ENCODE measurements around the gene DGKG.

DGKG gene

DNA sequence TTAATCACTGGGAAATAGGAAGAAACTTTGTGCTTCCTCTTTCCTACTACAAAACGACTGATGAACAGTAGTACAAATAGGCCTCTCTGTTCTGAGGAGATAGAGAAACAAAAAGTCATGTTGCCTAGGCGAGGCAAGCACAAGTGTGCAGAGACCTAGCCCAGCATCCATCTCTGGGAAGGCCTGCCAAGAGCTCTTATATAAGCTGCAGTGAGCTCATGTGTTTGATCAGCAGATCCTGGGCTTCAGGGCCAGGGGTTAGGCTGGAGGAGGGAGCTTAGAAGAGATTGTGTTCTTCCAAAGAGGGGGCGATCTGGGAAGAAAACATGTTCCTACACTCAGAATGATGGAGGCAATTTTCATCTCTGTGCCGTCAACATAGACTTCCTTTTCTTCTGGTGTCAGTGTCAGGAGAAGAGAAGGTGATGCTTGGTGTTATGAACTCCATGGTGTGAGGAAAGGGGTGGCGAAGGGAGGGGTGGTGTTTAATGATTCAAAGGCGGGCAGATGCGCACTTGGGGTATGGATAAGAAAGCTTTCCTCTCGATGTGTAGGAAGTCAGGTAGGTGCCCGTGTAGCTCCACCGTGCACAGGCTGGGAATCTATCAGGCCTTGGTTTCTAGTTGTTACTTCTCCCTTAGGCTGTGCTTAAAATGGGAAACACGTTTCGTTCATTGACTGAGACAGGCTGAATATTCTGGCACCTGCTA, 223.6 kb downstream of the DGKG start:
- no peak for TF ChIP-seq JUND (IDR thresholded peaks at IDR 0.05; ENCODE audit: low read depth)
- in situ Hi-C loops (cut with HindIII; ENCODE audit: low pct_unique_long_range_greater_than_20kb, low sequenced_read_pairs) = no loop called here
- no peak for DNase-seq (ENCODE audit: low read depth in 1 of 2, low spot score in 1 of 2)

DNA sequence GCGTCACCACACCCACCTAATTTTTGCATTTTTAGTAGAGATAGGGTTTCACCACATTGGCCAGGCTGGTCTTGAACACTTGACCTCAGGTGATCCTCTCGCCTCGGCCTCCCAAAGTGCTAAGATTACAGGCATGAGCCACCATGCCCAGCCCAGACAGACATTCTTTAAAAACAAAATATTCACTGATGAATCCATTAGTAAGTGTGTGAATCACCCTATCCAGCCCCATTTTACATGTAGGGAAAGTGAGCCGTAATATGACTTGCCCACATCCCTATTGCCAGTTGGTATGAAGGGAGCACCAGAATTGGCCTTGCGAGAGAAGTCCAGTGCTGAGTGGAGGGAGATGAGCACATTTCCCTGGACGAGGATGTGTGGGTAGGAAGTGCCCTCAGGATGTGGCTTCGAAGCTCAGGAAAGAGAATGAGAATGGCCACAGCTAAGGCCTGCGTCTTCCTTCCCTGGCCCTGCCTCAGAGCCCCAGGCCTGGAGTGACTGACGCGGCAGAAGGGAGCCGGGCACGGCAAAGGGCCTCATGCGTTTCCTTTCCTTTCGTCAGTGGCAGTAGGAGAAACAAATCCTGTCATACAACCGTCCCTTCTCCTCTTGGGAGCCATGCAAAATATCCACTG, 224.9 kb downstream of the DGKG start:
- in situ Hi-C loops (cut with HindIII; ENCODE audit: low pct_unique_long_range_greater_than_20kb, low sequenced_read_pairs) = no loop called here
- no peak for TF ChIP-seq JUND (IDR thresholded peaks at IDR 0.05; ENCODE audit: low read depth)
- DNase-seq (ENCODE audit: low read depth in 1 of 2, low spot score in 1 of 2) = no peak

DNA sequence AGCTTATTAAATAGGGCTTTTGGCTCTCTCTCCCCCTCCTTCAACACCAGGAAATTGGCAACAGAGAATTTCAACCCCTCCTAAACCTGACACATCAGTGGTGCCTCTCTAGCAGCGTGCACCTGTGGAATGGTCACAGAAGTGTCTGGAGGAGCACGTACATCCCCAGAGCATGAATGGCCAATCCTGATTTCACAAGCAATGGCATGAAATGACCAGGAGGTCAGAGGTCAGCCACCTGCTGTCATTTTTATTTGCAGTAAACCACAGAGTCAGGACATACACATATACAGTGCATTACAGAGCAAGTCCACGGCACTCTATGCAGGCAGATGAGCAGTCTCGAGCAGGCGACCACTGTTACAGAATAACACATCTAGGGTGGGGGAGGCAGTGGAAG, 228.1 kb downstream of the DGKG start:
- in situ Hi-C loops (cut with HindIII; ENCODE audit: low pct_unique_long_range_greater_than_20kb, low sequenced_read_pairs) = no loop called here
- no peak for DNase-seq (ENCODE audit: low read depth in 1 of 2, low spot score in 1 of 2)
- TF ChIP-seq JUND (IDR thresholded peaks at IDR 0.05; ENCODE audit: low read depth) = no peak

DNA sequence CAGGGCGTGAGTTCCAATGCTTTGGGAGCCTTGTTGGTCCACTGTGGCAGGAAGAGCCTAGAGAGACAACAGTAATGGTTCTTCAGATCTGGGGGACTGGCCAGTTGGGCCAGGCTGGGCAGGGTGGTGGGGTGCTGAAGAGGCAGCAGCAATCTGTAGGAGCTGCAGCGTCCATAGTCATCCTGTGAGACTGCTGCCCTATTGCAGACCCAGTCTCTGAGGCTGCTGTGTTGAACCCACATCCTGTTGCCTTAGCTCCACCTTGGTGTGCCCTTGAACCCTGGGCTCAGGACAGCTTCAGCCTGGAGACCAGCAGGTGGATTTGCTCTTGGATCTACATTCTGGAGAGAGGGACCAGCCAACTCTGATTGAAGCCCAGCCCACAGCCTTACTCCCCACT, 229.5 kb downstream of the DGKG start:
- DNase-seq (ENCODE audit: low read depth in 1 of 2, low spot score in 1 of 2) = no peak
- in situ Hi-C loops (cut with HindIII; ENCODE audit: low pct_unique_long_range_greater_than_20kb, low sequenced_read_pairs) = no loop called here
- no peak for TF ChIP-seq JUND (IDR thresholded peaks at IDR 0.05; ENCODE audit: low read depth)

DNA sequence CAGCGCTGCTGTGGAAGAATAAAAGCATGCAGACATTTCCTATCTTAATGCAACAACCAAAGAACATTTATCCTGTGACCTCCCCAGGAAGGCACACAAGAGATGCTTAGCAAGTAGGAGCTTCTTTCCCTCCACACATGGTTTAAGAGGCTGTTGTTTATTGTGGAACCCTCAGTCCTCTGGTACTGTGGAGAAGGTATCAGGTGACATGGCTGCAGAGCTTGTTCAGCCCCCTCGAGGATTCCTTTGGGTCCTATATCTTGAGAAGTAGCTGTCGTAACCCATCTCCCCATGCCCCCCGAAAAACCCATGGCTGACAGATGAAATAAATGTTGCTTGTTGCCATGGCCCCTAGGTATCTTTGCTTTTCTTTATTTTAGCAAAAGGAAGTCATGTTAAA, 232.8 kb downstream of the DGKG start:
- in situ Hi-C loops (cut with HindIII; ENCODE audit: low pct_unique_long_range_greater_than_20kb, low sequenced_read_pairs) = no loop called here
- no peak for TF ChIP-seq JUND (IDR thresholded peaks at IDR 0.05; ENCODE audit: low read depth)
- DNase-seq (ENCODE audit: low read depth in 1 of 2, low spot score in 1 of 2) = no peak

DNA sequence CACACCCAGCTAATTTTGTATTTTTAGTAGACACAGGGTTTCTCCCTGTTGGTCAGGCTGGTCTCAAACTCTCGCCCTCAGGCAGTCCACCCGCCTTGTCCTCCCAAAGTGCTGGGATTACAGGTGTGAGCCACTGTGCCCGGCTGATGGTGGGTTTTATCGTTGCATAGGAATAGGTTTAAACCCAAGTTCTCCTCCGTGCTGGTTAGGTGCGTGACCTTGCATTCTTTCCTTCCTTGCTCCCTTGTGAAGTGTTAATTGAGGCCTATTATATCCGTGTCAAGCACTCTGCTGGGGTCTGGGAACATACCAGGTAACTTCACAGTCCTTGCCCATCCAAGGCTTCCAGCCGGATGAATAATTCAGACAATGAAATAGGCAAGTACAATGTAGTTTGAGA, 233.9 kb downstream of the DGKG start:
- in situ Hi-C loops (cut with HindIII; ENCODE audit: low pct_unique_long_range_greater_than_20kb, low sequenced_read_pairs) = no loop called here
- no peak for TF ChIP-seq JUND (IDR thresholded peaks at IDR 0.05; ENCODE audit: low read depth)

DNA sequence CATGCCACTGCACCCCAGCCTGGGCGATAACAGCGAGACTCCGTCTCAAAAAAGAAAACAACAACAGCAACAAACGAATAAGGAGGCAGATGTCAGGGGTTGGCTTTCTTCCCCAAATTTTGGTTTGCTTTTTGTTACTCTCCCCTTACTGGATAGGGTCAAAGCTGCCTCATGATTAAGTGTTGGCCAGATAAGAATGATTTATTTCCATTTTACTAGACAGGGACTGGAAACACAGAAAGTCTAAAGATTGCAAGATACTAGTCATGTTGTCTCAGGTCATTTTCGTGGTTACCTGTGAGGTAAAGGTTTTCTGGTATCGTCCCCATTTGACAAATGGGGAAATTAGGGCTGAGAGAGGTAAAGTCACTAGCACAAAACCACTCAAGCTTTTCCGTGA, 234.6 kb downstream of the DGKG start:
- TF ChIP-seq JUND (IDR thresholded peaks at IDR 0.05; ENCODE audit: low read depth) = no peak
- in situ Hi-C loops (cut with HindIII; ENCODE audit: low pct_unique_long_range_greater_than_20kb, low sequenced_read_pairs) = no loop called here
- DNase-seq (ENCODE audit: low read depth in 1 of 2, low spot score in 1 of 2) = no peak

More for the DNA sequence above, 233.9 kb downstream of the DGKG start:
- DNase-seq (ENCODE audit: low read depth in 1 of 2, low spot score in 1 of 2) = no peak

DNA sequence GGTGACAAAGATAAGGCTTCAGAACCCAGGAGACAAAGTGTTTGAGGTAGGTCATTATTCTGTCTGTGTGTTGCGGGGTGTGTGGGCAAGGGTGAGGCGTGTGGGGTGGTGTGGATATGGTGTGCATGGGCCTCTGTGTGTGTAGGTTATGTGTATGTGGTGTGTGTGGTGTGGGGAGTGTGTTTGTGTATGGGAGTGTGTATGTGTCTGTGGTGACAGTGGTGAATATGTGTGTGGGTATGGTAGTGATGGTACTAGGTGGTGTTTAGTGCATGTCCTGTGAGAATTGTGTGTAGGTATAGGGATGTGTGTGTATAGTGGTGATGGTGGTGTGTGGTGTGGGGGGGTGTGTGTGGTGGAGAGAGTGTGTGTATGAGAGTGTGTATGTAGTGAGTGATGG, 236.9 kb downstream of the DGKG start:
- in situ Hi-C loops (cut with HindIII; ENCODE audit: low pct_unique_long_range_greater_than_20kb, low sequenced_read_pairs) = no loop called here
- no peak for TF ChIP-seq JUND (IDR thresholded peaks at IDR 0.05; ENCODE audit: low read depth)
- DNase-seq (ENCODE audit: low read depth in 1 of 2, low spot score in 1 of 2) = no peak

DNA sequence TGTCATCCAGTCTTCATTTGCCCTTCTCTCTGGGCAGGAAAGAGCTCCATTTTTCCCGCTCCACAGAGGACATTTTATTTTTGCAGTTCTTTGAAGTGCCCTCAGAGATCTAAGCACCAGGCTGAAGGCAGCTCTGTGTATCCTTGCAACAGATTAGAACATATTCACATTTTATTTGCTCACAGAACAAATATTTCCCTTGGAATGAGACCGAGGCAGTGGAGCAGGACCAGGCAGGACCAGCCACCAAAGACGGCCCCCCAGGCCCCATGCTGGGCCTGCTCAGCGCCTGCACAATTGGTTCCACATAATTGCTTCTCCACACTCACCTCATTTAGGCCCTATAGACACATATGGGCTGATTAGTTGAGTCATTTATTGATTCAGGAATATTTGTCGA, 237.4 kb downstream of the DGKG start:
- DNase-seq (ENCODE audit: low read depth in 1 of 2, low spot score in 1 of 2) = peak in 1 of 2 experiments; percentile 49
- no peak for TF ChIP-seq JUND (IDR thresholded peaks at IDR 0.05; ENCODE audit: low read depth)
- in situ Hi-C loops (cut with HindIII; ENCODE audit: low pct_unique_long_range_greater_than_20kb, low sequenced_read_pairs) = no loop called here

DNA sequence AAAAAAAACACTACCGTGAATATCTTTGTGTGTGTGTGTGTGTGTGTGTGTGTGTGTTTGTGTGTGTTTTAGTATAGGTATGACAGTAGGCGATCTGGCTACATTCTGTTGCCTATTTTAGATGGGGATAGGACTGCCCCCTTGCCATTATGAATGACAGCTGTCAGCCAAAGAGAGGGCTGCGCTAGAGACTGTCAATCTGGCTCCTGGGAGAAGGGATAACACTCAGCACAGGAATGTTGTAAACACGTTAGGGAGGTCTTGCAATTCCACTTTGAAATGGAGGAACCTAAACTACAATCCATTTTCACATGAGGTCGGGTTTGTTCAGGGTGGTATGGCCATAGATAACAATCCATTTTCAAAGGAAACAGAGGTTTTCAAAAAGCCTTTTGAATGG, 239.0 kb downstream of the DGKG start:
- no peak for TF ChIP-seq JUND (IDR thresholded peaks at IDR 0.05; ENCODE audit: low read depth)
- no peak for DNase-seq (ENCODE audit: low read depth in 1 of 2, low spot score in 1 of 2)
- in situ Hi-C loops (cut with HindIII; ENCODE audit: low pct_unique_long_range_greater_than_20kb, low sequenced_read_pairs) = no loop called here

DNA sequence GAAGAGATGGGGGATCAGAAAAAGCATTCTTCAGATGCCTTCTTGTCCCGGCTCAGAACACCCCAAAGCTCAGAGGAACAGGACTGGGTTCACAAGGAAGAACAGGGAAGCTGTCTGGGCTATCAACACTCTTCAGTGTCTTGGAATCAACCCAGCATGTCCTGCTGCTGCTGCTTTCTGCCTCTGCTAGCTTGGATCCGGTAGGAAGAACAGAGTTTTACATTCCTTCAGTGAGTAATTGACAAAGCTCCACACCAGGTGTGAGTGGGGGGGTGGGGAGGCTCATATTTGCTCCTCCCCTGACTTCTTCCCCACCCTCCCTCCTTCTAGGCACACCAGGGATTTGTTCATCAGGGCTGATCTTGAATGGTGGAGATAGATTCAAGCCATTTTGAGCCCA, 240.1 kb downstream of the DGKG start:
- no peak for TF ChIP-seq JUND (IDR thresholded peaks at IDR 0.05; ENCODE audit: low read depth)
- DNase-seq (ENCODE audit: low read depth in 1 of 2, low spot score in 1 of 2) = peak in 1 of 2 experiments; percentile 34
- in situ Hi-C loops (cut with HindIII; ENCODE audit: low pct_unique_long_range_greater_than_20kb, low sequenced_read_pairs) = no loop called here

DNA sequence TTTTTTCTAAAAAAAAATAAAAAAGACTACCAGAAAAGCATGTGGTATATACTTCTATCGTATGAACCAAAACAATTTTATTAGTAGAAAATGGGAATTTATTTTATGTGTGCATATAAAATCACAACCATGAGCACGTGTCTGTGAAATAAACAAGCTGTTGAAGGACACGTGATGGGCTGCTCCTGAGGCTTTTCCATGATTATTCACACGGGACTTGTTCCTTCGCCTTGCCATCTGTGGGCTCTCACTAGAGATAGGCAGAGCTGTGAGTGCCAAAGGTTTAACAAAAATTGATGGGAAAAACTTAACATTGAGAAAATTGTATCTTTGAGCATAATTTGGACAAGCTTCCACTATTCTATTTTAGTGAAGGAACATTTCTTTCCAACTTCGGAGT, 240.8 kb downstream of the DGKG start:
- DNase-seq (ENCODE audit: low read depth in 1 of 2, low spot score in 1 of 2) = no peak
- in situ Hi-C loops (cut with HindIII; ENCODE audit: low pct_unique_long_range_greater_than_20kb, low sequenced_read_pairs) = no loop called here
- no peak for TF ChIP-seq JUND (IDR thresholded peaks at IDR 0.05; ENCODE audit: low read depth)

DNA sequence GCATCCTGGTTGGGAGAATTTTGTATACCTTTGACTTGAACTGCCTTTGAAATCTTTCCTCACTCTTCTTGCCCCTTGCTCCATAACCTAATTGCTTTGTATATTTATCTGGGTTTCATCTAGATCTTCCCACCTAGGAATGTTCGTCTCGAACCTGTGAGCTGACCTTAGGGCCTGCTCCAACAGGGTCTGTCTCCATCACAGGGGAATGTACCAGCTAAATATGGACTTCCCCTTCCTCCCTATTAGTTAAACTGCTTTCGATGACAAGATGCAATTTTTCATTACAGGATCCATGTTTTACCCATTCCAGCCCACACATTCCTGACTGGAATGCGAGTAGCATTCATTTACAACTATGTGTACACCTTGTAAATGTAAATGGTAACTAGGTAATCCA, 242.5 kb downstream of the DGKG start:
- DNase-seq (ENCODE audit: low read depth in 1 of 2, low spot score in 1 of 2) = no peak
- in situ Hi-C loops (cut with HindIII; ENCODE audit: low pct_unique_long_range_greater_than_20kb, low sequenced_read_pairs) = no loop called here
- no peak for TF ChIP-seq JUND (IDR thresholded peaks at IDR 0.05; ENCODE audit: low read depth)

DNA sequence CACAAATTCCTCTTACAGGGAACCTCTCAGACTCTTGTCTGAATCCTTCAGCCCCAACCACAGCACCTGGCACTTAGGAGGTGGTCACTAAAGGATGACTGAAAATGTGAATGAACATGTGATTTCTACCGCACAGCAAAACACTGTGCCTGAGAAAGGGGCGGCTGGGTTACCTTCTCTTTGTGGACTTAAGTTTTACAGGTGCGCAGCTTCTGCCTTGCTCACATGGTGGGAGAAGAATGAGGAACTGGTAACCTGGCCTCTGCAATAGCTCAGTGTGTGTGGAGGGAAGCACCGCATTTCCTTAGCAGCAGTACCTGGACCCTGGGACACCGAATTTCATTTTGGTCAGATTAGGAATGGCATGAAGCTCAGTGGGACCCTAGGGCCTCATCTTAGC, 243.3 kb downstream of the DGKG start:
- in situ Hi-C loops (cut with HindIII; ENCODE audit: low pct_unique_long_range_greater_than_20kb, low sequenced_read_pairs) = no loop called here
- no peak for DNase-seq (ENCODE audit: low read depth in 1 of 2, low spot score in 1 of 2)
- no peak for TF ChIP-seq JUND (IDR thresholded peaks at IDR 0.05; ENCODE audit: low read depth)

Data from T47D (cell line).